ENCODE results near the gene OCRL.

- TF ChIP-seq POLR2A (IDR thresholded peaks at IDR 0.05) (no peak), CTCF (IDR thresholded peaks at IDR 0.05) (no peak), POLR2AphosphoS5 (IDR thresholded peaks at IDR 0.05) (no peak)
Measured at GRCh38 chrX:129599499-129599898, 59.4 kb downstream of the OCRL start.

Measured in prostate gland (tissue), 2 donors.